ENCODE data around the gene SERF1B.
"Not testable (repeated sequence)": the region's sequence is repeated elsewhere in the genome, so short reads cannot be mapped to it uniquely, and the experiment has no call there.

- not testable (repeated sequence) for TF ChIP-seq CTCF (conservative IDR thresholded peaks at IDR 0.05); EZH2 (IDR thresholded peaks at IDR 0.05; ENCODE audit: low read depth)
Observed at GRCh38 chr5:70056289-70056942, 31.4 kb downstream of the SERF1B start.
